HG02840 (cell line): ENCODE measurements around the gene SERAC1.
"Not testable (repeated sequence)": the region's sequence is repeated elsewhere in the genome, so short reads cannot be mapped to it uniquely, and the experiment has no call there.

Experiments
- ATAC-seq: cut with Tn5 transposase; IDR thresholded peaks from one replicate; pipeline ENCODE4 v1.9.1; 2021; ENCODE audit warnings: mild to moderate bottlenecking, moderate library complexity, moderate number of reproducible peaks; ENCODE audit not compliant: unreplicated experiment, low FRiP score

The SERAC1 gene

GRCh38 chr6:158175111-158175510, 7.0 kb upstream of the SERAC1 start:
- ATAC-seq = no peak

DNA sequence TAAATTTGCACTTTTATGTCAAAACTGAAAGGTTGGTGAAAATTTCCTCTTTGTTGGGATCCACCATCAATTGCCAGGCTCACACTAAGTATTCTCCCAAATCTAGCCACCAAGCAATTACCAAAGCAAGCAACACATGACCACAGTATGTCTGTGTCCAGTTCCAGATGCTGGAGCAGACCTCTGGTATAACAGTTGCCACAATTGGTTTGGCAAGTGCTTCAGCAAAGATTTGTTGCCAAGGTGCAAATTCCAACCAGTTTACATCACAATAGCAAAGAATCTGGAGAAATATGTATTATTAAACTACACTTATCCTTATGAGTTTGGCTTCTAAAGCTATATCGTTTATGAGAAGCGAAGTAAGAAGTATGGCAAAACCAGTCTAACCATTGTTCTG, 6.5 kb upstream of the SERAC1 start:
- ATAC-seq = no peak

GRCh38 chr6:158174024-158174423, 6.0 kb upstream of the SERAC1 start:
- ATAC-seq = no peak

DNA sequence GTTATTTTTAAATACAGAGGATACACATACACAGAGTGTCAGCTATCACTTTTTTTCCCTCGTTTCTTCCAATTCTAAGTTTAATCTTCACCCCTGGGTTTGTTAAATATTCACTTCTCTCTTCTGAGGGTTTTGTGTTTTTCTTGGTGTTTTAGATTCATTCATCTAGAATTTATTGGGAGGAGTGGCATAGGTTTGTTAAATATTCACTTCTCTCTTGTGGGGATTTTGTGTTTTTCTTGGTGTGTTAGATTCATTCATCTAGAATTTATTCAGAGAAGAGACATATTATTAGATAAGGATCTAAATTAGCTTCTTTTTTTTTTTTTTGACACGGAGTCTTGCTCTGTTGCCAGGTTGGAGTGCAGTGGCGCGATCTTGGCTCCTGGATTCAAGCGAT, 3.9 kb upstream of the SERAC1 start:
- ATAC-seq = no peak

- ATAC-seq = no peak
These were observed 2.6 kb upstream of the SERAC1 start for GRCh38 chr6:158170656-158171081.

DNA sequence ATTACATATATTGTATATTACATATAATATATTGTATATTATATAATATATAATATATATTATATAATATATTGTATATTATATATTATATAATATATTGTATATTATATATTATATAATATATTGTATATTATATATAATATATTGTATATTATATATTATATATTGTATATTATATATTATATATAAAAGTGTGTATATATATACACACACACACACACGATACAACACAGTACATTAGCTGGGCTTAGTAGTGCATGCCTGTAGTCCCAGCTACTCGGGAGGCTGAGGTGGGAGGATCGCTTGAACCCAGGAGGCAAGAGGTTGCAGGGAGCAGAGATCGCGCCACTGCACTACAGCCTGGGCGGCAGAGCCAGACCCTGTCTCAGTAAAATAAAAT, 1.6 kb upstream of the SERAC1 start:
- ATAC-seq = not testable (repeated sequence)

- no peak for ATAC-seq
These were observed 2.1 kb downstream of the SERAC1 start for GRCh38 chr6:158165919-158166416.

DNA sequence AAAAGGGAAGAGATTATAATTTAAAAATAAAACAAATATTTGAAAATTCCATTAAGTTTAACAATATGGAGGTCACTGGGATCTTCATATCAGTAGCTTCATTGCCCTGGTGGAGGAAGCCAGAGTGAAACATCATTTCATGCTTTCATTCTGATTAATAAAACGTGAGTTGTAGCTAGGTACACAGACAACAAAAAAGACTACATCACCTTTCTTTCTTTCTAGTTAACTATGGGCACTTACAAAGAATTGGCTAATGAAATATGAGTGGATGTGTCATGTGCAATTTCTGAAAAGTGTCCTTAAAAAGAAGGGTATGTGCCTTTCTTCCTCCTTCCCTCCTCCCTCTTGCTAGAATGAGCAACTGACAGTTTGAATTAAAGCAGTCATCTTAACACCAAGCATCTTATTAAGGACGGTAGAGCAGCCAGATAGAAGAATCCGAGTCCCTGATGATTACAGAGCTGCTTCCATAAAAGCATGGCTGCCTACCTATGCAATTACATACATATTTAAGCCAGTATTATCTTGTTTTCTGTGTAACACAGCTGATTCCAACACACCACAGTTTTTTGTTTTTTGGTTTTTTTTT, 3.4 kb downstream of the SERAC1 start:
- ATAC-seq = no peak

DNA sequence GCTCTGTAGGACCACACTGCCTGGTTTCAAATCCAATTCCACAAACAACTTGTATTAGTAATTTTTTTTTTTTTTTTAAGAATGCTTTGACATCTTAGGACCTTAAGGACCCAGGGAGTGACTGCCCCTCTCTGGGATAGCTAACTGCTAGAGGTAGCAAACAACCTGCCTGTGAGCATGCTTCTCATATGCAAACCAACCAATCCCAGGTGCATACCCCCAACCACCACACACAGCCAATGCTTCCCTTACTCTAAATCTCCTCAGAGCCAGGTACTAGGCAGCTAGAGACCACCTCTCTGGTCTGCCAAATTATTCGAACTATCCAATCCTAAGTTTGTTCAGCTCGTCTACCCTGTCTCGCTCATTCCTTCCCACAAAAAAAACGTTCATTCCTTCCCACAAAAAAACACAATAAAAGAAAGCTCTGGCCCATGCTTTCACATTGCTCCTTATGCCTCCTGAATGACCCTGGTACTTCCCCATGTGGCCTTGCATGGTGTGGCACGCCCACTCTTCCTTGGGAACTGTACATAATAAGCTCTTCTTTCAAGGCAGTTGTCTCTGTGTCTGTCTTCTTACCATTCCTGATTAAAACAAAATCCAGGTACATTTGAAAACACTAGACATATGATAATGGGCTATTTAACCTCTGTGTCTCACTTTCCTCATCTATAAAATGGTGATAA, 6.4 kb downstream of the SERAC1 start:
- no peak for ATAC-seq

GRCh38 chr6:158160932-158161539, 7.0 kb downstream of the SERAC1 start:
- ATAC-seq = no peak

DNA sequence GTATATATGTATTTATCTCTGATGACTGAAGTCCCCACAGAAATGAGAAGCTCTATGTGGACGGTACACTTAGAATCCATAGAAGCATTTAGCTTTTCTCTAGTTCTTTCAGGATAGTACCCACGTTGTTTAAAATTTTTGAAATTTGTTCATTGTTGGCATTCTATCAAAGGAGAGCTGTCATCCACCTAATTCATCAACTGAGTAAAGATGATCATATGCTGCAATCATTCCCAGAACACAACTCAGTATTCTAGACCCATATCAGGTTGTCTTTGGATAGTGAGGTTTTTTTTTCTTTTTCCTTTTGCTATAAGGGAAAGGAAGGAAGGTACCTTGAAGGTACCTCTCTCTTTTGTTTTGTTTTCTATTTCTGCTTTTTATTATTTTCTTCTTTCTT, 9.3 kb downstream of the SERAC1 start:
- no peak for ATAC-seq

- ATAC-seq = no peak
These were observed 9.9 kb downstream of the SERAC1 start for GRCh38 chr6:158158123-158158522.

DNA sequence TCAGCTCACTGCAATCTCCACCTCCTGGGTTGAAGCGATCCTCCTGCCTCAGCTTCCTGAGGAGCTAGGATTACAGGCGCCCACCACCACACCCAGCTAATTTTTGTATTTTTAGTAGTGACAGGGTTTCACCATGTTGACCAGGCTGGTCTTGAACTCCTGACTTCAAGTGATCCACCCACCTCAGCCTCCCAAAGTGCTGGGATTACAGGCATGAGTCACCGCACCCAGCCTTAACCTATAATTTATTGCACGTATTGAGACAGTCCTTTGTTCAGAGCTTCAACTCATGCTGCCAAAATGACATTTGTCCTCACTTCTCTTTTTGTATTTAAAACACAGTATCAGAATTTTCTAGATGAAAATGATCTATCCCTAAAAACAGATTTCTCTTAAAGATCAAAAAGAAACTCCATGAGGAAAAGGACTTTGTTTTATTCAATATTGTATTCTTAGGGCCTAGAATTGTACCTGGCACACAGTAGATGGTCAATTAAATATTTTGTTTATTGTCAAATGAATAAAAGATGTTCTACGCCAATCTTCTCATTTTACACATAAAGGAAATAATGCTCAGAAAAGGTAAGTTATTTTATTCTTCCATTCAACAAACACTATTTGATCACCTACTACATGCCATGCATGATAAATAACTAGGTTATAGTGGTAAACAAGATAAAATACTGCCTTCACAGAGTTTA, 10.8 kb downstream of the SERAC1 start:
- ATAC-seq = no peak

DNA sequence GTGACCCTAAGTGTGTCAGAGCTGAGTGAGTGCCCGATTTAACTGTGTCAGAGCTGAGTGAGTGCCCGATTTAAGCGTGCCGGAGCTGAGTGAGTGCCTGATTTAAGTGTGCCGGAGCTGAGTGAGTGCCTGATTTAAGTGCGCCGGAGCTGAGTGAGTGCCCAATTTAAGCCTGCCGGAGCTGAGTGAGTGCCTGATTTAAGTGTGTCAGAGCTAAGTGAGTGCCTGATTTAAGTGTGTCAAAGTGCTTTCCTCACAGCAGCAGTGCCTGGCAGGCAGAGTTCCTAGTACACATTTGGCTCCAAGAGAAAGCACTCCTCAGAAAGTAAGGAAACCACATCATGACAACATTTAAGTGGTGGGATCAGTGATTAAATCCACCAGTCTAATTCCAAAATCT, 13.2 kb downstream of the SERAC1 start:
- ATAC-seq = no peak

- ATAC-seq = no peak
These were observed 14.5 kb downstream of the SERAC1 start for GRCh38 chr6:158153576-158153975.

DNA sequence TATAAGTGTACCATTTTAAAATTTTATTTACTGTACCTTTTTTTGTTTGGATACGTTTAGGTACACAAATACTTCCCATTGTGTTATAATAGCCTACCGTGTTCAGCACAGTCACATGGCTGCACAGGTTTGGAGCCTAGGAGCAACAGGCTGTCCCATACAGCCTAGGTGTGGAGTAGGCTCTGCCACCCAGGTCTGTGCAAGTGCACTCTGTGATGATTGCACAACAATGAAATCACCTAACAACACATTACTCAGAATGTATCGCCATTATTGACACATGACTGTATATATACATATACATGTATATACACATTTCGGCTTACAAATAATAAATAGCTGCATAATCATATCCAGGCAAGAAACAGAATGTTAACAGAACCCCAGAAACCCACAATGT, 15.4 kb downstream of the SERAC1 start:
- no peak for ATAC-seq

GRCh38 chr6:158152025-158152424, 16.0 kb downstream of the SERAC1 start:
- not testable (repeated sequence) for ATAC-seq

- ATAC-seq = no peak
These were observed 17.4 kb downstream of the SERAC1 start for GRCh38 chr6:158150701-158151100.

DNA sequence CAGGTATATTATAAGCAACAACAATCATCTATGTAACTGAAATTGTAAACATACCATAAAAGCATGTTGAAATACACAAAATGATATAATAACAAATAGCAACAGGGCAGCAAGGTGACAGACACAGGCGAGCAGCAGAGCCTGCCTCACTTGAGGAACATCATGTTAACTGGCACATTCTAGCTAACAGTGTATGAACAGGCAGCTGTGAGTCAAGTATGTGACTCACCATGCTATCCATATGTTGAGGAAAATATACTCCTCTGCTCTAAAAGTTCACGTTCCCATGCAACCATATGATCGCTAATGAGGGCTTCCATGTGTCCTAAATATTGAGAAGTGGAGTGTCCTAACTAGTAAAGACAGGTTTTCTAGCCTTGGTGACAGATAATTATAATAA, 18.4 kb downstream of the SERAC1 start:
- ATAC-seq = no peak

DNA sequence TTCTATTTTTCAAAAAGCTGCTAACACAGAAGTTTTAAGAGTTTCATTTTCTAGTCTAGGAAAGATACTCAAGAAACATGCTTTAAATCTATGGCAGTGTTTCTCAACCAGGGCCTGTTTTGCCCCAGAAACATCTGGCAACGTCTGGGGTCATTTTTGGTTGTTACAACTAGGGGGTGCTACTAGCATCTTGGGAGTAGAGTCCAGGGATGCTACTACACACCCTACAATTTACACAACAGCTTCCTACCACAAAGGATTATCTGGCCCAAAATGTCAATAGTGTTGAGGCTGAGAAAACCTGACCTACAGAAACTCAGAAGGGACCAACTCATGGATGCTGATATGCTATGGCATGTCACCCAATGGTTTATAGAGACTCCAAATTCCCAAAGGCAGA, 24.4 kb downstream of the SERAC1 start:
- no peak for ATAC-seq

DNA sequence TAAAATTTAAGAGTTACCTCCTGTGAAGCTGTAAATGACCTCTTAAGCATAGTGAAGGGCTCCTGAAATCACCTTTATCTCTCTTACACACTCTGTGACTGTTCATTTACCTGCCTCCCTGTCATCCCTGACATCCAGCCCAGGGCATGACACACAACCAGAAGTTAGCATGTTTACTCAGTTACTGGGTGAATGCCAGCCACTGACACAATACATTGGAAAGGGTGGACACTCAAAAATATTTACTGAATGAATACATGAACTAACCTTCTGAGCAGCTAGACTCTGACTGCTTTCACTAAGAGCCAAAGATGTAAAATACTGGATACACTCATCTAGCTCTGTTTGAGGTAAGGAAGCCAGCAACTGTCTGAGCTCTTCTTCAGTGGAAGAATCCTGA, 25.3 kb downstream of the SERAC1 start:
- ATAC-seq = no peak
